Sigmoid colon (tissue), 7 donors: Measurements from ENCODE around the gene SLC22A4. TPM values are rescaled to one million over a fixed set of nuclear protein-coding genes. Genes with fewer than 3 reads are reported as not detected.

Source experiments
- DNase-seq: peaks from one replicate; pipeline ENCODE4 v3.0.0-alpha.2; 2019
- H3K27ac ChIP-seq, 4 donors: fragments of 200-600 bp; sonication (generic); one replicate each; pipeline ENCODE4 v1.5.1; 2016 to 2019; ENCODE audit warnings: mild to moderate bottlenecking in 1 of 4
- H3K27me3 ChIP-seq, 3 donors: fragments of 200-600 bp; sonication (generic); one replicate each; pipeline ENCODE4 v1.5.1; 2019; ENCODE audit warnings: mild to moderate bottlenecking in 1 of 3
- H3K36me3 ChIP-seq, 4 donors: fragments of 200-600 bp; sonication (generic); one replicate each; pipeline ENCODE4 v1.5.1; 2016 to 2019
- H3K4me1 ChIP-seq, 4 donors: fragments of 200-600 bp; sonication (generic); one replicate each; pipeline ENCODE4 v1.5.1; 2017 to 2019
- H3K4me3 ChIP-seq, 4 donors: fragments of 200-600 bp; sonication (generic); one replicate each; pipeline ENCODE4 v1.5.1; 2017 to 2019; ENCODE audit warnings: mild to moderate bottlenecking in 2 of 4, moderate library complexity in 1 of 4
- H3K9me3 ChIP-seq, 4 donors: fragments of 200-600 bp in 3 of 4; sonication (generic) in 3 of 4; one replicate each; pipeline versions ENCODE4 v1.5.1 to v1.6.1; 2013 to 2019
- EP300 ChIP-seq, 4 donors: sonication (generic); formaldehyde crosslinking; IDR thresholded peaks; one replicate each; pipeline ENCODE4 v1.6.1; 2017; ENCODE audit warnings: antibody characterized with exemption in 4 of 4
- POLR2A ChIP-seq, 2 donors: fragments of 450-650 bp; IDR thresholded peaks; one replicate each; pipeline ENCODE4 v1.6.1; 2016; ENCODE audit warnings: antibody characterized with exemption in 2 of 2, mild to moderate bottlenecking in 2 of 2, moderate library complexity in 2 of 2
- POLR2AphosphoS5 ChIP-seq, 4 donors: sonication (generic); formaldehyde crosslinking; IDR thresholded peaks; one replicate each; pipeline ENCODE4 v1.6.1; 2017; ENCODE audit warnings: antibody characterized with exemption in 4 of 4
- WGBS, 2 donors: extraction: QIAGEN DNeasy Blood & Tissue Kit; methylation state at CpG; one replicate each; pipeline ENCODE4 v1.1.7; 2013; 5-methylcytosine and 5-hydroxymethylcytosine counted together
- intact Hi-C: fragments of 100-400 bp; cut with DNase I; formaldehyde crosslinking; loops from one replicate; pipeline ENCODE4 v1.15.1; 2023
- polyA plus RNA-seq, 3 donors: library from polyadenylated mRNA; stranded (reverse); fragments of 200-250 nt; gene quantifications; one replicate each; pipeline ENCODE4 v1.2.3, GENCODE V29; 2013
- total RNA-seq, 4 donors: library from RNA; depleted of rRNA; stranded (reverse); fragments of >200 nt; gene quantifications; one replicate each; pipeline ENCODE4 v1.1.0, GENCODE V29; 2016
- TF ChIP-seq, protein P1 (sequence below), 4 experiments: fragments of 450-650 bp in 3 of 4; fragments of 200-600 bp in 1 of 4; IDR thresholded peaks; one replicate each; pipeline ENCODE4 v1.5.1; 2016 to 2019; ENCODE audit warnings: antibody characterized with exemption in 4 of 4, mild to moderate bottlenecking in 3 of 4, moderate library complexity in 2 of 4
- donor health status: healthy with polysubstance abuse.
- donor health status: Bipolar disorder and iron deficiency.
- donor health status: healthy.

The SLC22A4 gene
- total and polyA plus RNA-seq, 7 donors = 0.49 to 3.4 (median 0.83) TPM

DNA sequence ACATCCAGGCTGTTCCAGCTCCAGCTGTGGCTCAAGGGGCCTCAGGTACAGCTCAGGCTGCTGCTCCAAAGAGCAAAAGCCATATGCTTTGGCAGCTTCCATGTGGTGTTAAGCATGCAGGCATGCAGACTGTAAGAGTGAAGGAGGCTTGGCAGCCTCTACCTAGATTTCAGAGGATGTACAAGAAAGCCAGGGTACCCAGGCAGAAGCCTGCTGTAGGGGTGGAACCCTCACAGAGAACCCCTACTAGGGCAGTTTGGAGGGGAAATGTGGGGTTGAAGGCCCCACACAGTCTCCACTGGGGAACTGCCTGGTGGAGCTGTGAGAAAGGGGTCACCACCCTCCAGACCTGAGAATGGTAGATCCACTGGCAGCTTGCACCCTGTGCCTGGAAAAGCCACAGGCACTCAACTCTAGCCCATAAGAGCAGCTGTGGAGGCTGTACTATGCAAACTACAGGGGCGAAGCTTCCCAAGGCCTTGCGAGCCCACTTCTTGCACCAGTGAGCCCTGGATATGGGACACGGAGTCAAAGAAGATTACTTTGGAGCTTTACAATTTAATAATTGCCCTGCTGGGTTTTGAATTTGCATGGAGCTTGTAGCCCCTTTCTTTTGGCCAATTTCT lies 61.1 kb downstream of the SLC22A4 start:
- H3K9me3 ChIP-seq = no peaks in the 10 kb centered on the region
- H3K36me3 ChIP-seq = peaks cover 0 to 5% (median 2%) of the 10 kb centered on the region in 4 donors
- DNase-seq = no peak
- intact Hi-C loops = no loop called here
- H3K4me3 ChIP-seq = no peak overlapping the region
- no peaks in the 10 kb centered on the region for H3K4me1 ChIP-seq
- no peaks in the 10 kb centered on the region for H3K27me3 ChIP-seq
- no peak for TF ChIP-seq POLR2A (IDR thresholded peaks at IDR 0.05)
- TF ChIP-seq, protein P1, sequence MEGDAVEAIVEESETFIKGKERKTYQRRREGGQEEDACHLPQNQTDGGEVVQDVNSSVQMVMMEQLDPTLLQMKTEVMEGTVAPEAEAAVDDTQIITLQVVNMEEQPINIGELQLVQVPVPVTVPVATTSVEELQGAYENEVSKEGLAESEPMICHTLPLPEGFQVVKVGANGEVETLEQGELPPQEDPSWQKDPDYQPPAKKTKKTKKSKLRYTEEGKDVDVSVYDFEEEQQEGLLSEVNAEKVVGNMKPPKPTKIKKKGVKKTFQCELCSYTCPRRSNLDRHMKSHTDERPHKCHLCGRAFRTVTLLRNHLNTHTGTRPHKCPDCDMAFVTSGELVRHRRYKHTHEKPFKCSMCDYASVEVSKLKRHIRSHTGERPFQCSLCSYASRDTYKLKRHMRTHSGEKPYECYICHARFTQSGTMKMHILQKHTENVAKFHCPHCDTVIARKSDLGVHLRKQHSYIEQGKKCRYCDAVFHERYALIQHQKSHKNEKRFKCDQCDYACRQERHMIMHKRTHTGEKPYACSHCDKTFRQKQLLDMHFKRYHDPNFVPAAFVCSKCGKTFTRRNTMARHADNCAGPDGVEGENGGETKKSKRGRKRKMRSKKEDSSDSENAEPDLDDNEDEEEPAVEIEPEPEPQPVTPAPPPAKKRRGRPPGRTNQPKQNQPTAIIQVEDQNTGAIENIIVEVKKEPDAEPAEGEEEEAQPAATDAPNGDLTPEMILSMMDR (IDR thresholded peaks at IDR 0.05) = no peak
- TF ChIP-seq EP300 (IDR thresholded peaks at IDR 0.05) = no peak
- TF ChIP-seq POLR2AphosphoS5 (IDR thresholded peaks at IDR 0.05) = no peak
- no peak overlapping the region for H3K27ac ChIP-seq
- WGBS, 2 donors = 96 to 98% methylated on average over 3 of the region's 3 CpGs

DNA sequence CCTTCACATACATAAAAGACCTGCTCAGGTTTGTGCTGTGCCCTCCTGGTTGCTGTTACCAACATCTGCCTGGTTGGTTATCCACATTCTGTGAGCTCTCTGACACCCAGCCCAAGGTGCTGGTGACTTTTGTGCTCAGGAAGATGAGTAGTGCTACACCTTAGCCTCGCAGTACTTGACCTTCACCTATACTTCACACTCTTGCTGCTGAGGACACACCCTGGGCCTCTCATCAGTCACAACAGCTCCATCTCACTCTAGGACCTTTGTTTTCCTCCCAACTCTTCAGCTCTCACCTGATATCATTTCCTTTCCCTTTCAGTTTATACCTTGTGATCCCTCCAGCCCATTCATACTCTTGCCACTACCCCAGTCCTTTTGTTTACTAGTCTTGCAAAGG lies 64.6 kb downstream of the SLC22A4 start:
- intact Hi-C loops = no loop called here

DNA sequence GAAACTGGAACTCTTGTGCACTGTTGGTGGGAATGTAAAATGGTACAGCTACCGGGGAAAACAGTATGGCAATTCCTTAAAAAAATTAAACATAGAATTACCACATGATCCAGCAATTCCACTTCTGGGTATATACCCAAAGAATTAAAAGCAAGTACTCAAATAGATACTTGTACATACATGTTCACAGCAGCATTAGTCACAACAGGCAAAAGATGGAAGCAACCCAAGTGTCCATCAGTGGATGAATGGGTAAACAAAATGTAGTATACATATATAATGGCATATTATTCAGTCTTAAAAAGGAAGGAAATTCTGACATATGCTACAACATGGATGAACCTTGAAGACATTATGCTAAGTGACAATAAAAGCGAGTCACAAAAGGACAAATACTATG lies 67.9 kb downstream of the SLC22A4 start:
- Histone ChIP-seq H3K4me3 (no peak overlapping the region), H3K27me3 (no peaks in the 10 kb centered on the region), H3K4me1 (peaks cover 0 to 27% (median 13%) of the 10 kb centered on the region in 4 donors), H3K9me3 (no peaks in the 10 kb centered on the region), H3K36me3 (peaks cover 0 to 5% (median 0%) of the 10 kb centered on the region in 4 donors), H3K27ac (no peak overlapping the region)
- no peak for DNase-seq
- 97 to 98% methylated on average over 2 of the region's 2 CpGs for WGBS, 2 donors
- intact Hi-C loops = loop anchor here (5.0 kb wide), 1 partner anchor 90 kb away; no protein-coding TSS in a partner anchor
- TF ChIP-seq EP300 (IDR thresholded peaks at IDR 0.05) (no peak), POLR2A (IDR thresholded peaks at IDR 0.05) (no peak), POLR2AphosphoS5 (IDR thresholded peaks at IDR 0.05) (no peak)
- TF ChIP-seq, protein P1 (IDR thresholded peaks at IDR 0.05) = no peak

More for the DNA sequence above, 64.6 kb downstream of the SLC22A4 start:
- H3K9me3 ChIP-seq = no peaks in the 10 kb centered on the region
- no peaks in the 10 kb centered on the region for H3K27me3 ChIP-seq
- H3K4me1 ChIP-seq = peaks cover 0 to 11% (median 9%) of the 10 kb centered on the region in 4 donors
- WGBS, 2 donors = 20 to 66% methylated on average over 1 of the region's 1 CpG
- no peak for DNase-seq
- H3K4me3 ChIP-seq = no peak overlapping the region
- TF ChIP-seq POLR2AphosphoS5 (IDR thresholded peaks at IDR 0.05) = no peak
- TF ChIP-seq POLR2A (IDR thresholded peaks at IDR 0.05) = no peak
- TF ChIP-seq, protein P1 (IDR thresholded peaks at IDR 0.05) = no peak
- no peak for TF ChIP-seq EP300 (IDR thresholded peaks at IDR 0.05)
- H3K36me3 ChIP-seq = peaks cover 0 to 5% (median 0%) of the 10 kb centered on the region in 4 donors
- no peak overlapping the region for H3K27ac ChIP-seq

DNA sequence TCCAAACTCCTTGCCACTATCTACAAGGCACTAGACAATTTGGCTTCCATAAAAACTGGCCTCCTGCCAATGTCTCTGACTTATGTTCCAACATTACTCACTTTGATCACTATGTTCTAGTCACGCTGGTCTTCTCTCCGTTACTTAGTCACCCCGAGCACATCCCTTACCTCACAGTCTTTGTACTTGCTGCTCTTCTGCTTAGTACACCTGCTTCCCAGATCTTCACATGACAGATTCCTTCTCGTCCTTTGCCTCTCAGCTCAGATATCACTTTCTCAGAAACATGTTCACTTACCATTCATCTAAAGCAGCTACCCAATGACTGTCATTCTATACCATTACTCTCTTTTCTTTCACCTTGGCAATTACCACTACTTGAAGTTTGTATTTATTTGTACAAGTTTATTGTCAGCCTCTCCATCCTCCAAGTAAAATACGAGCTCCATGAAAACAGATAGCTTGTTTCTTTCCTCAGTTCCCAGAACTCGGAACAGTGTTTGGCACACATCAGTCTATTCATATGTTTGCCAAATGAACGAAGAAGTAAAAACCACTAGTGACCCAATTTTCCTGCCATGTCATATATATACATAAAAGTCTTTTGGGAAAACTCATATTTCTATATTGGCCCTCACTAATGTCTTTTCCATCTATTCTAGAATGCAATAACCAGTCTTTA lies 69.4 kb downstream of the SLC22A4 start:
- DNase-seq = no peak
- no peaks in the 10 kb centered on the region for H3K9me3 ChIP-seq
- intact Hi-C loops = loop anchor here (5.0 kb wide), 1 partner anchor 91 kb away; no protein-coding TSS in a partner anchor

More for the DNA sequence above, 69.4 kb downstream of the SLC22A4 start:
- TF ChIP-seq EP300 (IDR thresholded peaks at IDR 0.05) (peak in 3 of 4 donors; percentile 3 to 98 (median 88)), POLR2A (IDR thresholded peaks at IDR 0.05) (no peak), POLR2AphosphoS5 (IDR thresholded peaks at IDR 0.05) (peak; percentile 26 to 86 (median 70))
- TF ChIP-seq, protein P1 (IDR thresholded peaks at IDR 0.05) = no peak
- no peak overlapping the region for H3K4me3 ChIP-seq
- H3K4me1 ChIP-seq = peaks cover 0 to 27% (median 13%) of the 10 kb centered on the region in 4 donors
- H3K36me3 ChIP-seq = peaks cover 0 to 5% (median 0%) of the 10 kb centered on the region in 4 donors
- no peaks in the 10 kb centered on the region for H3K27me3 ChIP-seq
- H3K27ac ChIP-seq = peak overlapping the region; percentile 44 to 77 (median 64)
- WGBS, 2 donors = 44 to 74% methylated on average over 7 of the region's 7 CpGs
